Measurements from ENCODE around the gene WDSUB1.

WDSUB1 gene

GRCh38 chr2:159266554-159266953, 19.9 kb downstream of the WDSUB1 start:
- DNase-seq (ENCODE audit: low read depth): no peak

GRCh38 chr2:159265171-159265576, 21.3 kb downstream of the WDSUB1 start:
- DNase-seq (ENCODE audit: low read depth): no peak

- no peak for DNase-seq (ENCODE audit: low read depth)
Measured at GRCh38 chr2:159262904-159263303, 23.6 kb downstream of the WDSUB1 start.

DNA sequence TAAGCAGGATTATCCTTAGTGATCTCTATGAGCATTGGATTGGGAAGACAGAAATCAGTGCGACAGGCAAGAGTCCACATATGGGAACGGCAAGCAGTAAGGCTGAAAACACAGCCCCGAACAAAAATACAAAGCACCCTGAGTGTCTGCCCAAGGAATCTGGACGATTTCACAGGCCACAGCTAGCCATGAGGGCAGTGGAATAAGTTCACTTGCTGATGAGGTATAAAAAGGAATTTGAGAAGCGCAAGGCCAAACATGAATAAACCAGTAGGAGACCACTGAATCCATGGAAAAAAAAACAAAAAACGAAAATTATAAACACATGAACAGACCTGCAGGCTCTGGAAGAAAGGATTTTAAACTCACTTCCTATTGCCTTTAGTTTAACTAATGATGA, 24.3 kb downstream of the WDSUB1 start:
- no peak for DNase-seq (ENCODE audit: low read depth)

DNA sequence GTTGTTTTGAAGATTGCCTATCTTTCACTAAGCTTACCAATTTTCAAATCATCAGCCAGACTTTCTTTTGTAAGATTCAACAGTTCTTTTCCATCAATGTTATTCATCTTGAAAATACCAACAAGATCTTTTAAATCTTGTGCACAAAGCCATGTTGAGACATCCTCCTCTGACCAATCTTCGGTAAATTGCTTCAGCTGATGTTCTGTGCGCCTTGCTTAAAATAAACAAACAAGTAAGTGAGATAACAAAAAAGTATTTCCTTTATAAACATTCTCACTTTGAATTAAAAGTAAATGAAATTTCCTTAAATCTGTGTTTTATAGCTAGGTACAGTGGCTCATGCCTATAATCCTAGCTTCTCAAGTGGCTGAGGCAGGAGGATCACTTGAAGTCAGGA, 30.3 kb downstream of the WDSUB1 start:
- no peak for DNase-seq (ENCODE audit: low read depth)

- DNase-seq (ENCODE audit: low read depth): no peak
Measured at GRCh38 chr2:159252905-159253304, 33.6 kb downstream of the WDSUB1 start.

GRCh38 chr2:159251296-159252173, 35.0 kb downstream of the WDSUB1 start:
- DNase-seq (ENCODE audit: low read depth): no peak

- DNase-seq (ENCODE audit: low read depth): no peak
Measured at GRCh38 chr2:159249990-159250715, 36.4 kb downstream of the WDSUB1 start.

DNA sequence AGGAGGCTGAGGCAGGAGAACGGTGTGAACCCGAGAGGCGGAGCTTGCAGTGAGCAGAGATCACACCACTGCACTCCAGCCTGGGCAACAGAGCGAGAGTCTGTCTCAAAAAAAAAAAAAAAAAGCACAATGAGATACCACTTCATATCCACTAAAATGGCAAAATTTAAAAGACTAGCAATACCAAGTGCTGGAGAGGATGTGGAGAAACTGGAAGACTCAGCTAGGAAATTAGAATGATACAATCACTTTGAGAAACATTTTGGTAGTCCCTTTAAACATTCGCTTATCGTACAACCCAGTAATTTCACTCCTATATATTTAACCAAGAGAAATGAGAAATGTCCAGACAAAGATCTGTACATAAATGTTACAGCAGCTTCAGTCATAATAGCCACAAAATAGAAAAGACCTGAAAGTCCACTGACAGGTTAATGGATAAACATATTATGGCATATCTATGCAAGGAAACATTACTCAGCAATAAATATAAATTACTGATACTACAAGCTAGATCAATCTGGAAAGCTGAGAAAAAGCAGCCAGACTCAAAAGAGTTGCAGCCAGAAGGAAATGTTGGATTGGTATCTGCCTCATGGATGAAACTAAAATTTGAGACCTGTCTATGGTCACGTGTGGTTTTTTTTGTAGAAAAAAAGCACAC, 40.0 kb downstream of the WDSUB1 start:
- no peak for DNase-seq (ENCODE audit: low read depth)

GRCh38 chr2:159243529-159243928, 43.0 kb downstream of the WDSUB1 start:
- no peak for DNase-seq (ENCODE audit: low read depth)

GRCh38 chr2:159234868-159235267, 51.6 kb downstream of the WDSUB1 start:
- no peak for DNase-seq (ENCODE audit: low read depth)

GRCh38 chr2:159232456-159233170, 53.9 kb downstream of the WDSUB1 start:
- no peak for DNase-seq (ENCODE audit: low read depth)

DNA sequence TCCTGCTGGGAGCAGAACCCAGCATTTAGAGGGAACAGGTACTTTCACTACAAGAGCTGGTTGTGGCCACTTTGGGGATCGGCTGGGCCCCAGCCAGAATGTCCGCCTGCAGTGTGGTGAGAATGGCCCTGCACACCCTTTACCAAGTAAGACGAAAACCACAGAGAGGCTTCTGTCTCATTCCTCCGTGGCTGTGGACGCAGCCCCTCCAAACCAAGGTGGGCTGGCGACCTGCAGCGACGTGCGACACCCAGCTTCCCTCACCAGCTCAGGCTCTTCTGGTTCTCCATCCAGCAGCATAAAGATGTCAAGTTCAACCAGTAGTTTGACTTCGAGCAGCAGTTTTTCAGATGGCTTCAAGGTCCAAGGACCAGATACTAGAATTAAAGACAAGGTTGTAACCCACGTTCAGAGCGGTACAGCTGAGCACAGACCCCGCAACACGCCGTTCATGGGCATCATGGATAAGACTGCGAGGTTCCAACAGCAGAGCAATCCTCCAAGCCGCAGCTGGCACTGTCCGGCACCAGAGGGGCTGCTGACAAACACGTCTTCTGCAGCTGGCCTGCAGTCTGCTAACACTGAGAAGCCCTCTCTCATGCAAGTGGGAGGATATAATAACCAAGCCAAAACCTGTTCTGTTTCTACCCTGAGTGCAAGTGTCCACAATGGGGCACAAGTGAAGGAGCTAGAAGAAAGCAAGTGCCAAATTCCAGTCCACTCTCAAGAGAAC, 56.2 kb downstream of the WDSUB1 start:
- DNase-seq (ENCODE audit: low read depth): no peak

DNA sequence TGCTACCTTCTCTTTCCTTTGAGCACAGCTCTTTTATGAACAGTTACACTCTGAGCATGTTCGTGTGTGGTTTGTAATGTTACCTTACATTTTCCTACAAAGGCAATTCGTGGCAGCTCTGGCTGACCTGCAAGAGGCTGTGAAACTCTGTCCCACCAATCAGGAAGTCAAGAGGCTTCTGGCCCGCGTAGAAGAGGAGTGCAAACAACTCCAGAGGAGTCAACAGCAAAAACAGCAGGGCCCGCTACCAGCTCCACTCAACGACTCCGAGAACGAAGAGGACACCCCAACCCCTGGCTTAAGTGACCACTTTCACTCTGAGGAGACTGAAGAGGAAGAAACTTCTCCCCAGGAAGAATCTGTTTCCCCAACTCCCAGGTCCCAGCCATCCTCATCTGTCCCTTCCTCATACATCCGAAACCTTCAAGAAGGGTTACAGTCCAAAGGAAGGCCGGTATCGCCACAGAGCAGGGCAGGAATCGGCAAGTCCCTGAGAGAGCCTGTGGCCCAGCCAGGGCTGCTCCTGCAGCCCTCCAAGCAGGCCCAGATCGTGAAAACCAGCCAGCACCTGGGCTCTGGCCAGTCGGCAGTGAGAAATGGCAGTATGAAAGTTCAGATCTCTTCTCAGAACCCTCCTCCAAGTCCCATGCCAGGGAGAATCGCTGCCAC, 56.9 kb downstream of the WDSUB1 start:
- no peak for DNase-seq (ENCODE audit: low read depth)

DNA sequence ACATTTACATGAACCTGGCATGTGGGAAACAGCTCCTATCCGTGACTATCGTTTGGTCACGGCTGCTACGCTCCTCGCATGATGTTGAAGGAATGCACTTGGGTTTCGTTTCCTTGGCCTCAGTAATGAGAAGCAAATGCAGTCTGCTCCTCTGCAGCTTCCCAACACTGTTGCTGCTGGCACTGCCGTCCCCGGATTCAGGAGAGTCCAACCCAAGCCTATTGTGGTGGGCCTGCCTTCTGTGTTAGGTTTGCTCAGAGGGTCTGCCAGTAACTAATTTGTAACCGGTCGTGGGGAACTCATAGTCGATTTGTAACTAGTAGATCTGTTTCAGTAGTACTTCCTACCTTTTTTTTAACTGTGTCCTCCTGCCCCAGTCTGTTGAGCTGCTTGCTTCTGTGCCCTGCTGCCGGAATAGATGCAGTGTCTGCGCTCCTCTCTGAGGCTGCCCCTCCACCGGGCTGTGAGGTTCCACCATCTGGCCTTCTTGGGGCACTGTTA, 58.4 kb downstream of the WDSUB1 start:
- DNase-seq (ENCODE audit: low read depth): no peak

GRCh38 chr2:159227467-159227866, 59.0 kb downstream of the WDSUB1 start:
- DNase-seq (ENCODE audit: low read depth): no peak

- no peak for DNase-seq (ENCODE audit: low read depth)
Measured at GRCh38 chr2:159226608-159227385, 59.7 kb downstream of the WDSUB1 start.

DNA sequence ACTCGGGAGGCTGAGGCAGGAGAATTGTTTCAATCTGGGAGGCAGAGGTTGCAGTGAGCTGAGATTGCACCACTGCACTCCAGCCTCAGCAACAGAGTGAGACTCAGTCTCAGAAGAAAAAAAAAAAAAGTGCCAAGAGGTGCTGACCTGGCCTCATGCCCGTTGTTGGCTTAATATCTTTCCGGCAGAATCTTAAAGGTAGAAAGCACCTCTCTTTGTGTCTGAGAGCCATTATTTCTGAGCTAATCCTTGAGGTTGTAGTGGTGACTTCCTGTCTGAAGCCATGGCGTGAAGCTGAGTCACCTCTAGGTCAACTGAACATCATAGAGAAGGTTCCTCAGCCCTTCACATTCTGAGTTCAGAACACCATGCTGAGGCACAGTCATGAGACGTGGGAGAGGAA, 60.4 kb downstream of the WDSUB1 start:
- no peak for DNase-seq (ENCODE audit: low read depth)
